HCT116 (cell line): ENCODE results near the gene POLR2H. TPM values are rescaled to one million over a fixed set of nuclear protein-coding genes. Genes with fewer than 3 reads are reported as not detected.

Experiments used
- ATAC-seq: fragments of 200-7000 bp; cut with Tn5 transposase; 2 replicates; pipeline ENCODE4 v1.9.1; 2020; ENCODE audit warnings: mild to moderate bottlenecking, moderate library complexity
- BruUV-seq: library from RNA; stranded (reverse); fragments of 400-500 nt; replicated peaks from 2 replicates; lab custom pipeline; 2021; lab: Mats Ljungman, UMichigan
- CTCF ChIA-PET: fragments of 300-600 bp; sonication (Branson Sonifier 250); formaldehyde crosslinking; loops from one replicate; lab custom pipeline; 2021; ENCODE audit warnings: antibody characterized with exemption; lab: Charles Lee
- POLR2A ChIA-PET: fragments of 300-600, 350-600 bp; sonication (Branson Sonifier 250); formaldehyde crosslinking; loops from one replicate; lab custom pipeline; 2021; ENCODE audit warnings: antibody characterized with exemption; lab: Charles Lee
- RAD21 ChIA-PET, 2 experiments: fragments of 300-600 bp; sonication (Branson Sonifier 250); formaldehyde crosslinking; loops; one replicate each; lab custom pipeline; 2023; ENCODE audit warnings: low total read pairs in 2 of 2; ENCODE audit not compliant: uncharacterized antibody in 2 of 2, unreplicated experiment in 2 of 2, low non-redundant PET in 1 of 2; lab: Charles Lee
- DNase-seq: peaks from one replicate; pipeline ENCODE4 v3.0.0-alpha.2; 2010; ENCODE audit warnings: low read depth, low spot score
- H2AFZ ChIP-seq: fragments of 200-600 bp; shearing (Covaris generic), sonication (generic); 2 replicates; pipeline ENCODE4 v1.6.1; 2017; ENCODE audit warnings: low read depth, mixed run types, mixed read lengths, antibody characterized with exemption, low read length; ENCODE audit not compliant: poor library complexity, severe bottlenecking
- H3K27ac ChIP-seq: 2 replicates; pipeline ENCODE4 v1.5.1; 2012; ENCODE audit warnings: low read depth, low read length
- H3K27me3 ChIP-seq: fragments of 200-600 bp; sonication (generic); 2 replicates; pipeline ENCODE4 v1.6.1; 2016; ENCODE audit warnings: mixed run types, low read length, mixed read lengths; ENCODE audit not compliant: insufficient read depth
- H3K36me3 ChIP-seq, 2 experiments: fragments of 200-500 bp in 1 of 2; fragments of 200-600 bp in 1 of 2; sonication (Bioruptor generic) in 1 of 2; sonication (generic) in 1 of 2; 2 replicates each; pipeline versions ENCODE4 v1.5.1 to v1.6.1; 2014 to 2016; ENCODE audit warnings: low read length in 2 of 2, inconsistent platforms in 1 of 2, mixed read lengths in 1 of 2, mixed run types in 1 of 2; ENCODE audit not compliant: insufficient read depth in 2 of 2, control insufficient read depth in 1 of 2
- H3K4me1 ChIP-seq, 2 experiments: fragments of 200-600 bp in 1 of 2; sonication (generic) in 1 of 2; 2 replicates each; pipeline versions ENCODE4 v1.5.1 to v1.6.1; 2012 to 2017; ENCODE audit warnings: low read length in 2 of 2, inconsistent platforms in 1 of 2, mild to moderate bottlenecking in 1 of 2, mixed read lengths in 1 of 2, mixed run types in 1 of 2, moderate library complexity in 1 of 2; ENCODE audit not compliant: insufficient read depth in 2 of 2, control insufficient read depth in 1 of 2
- H3K4me2 ChIP-seq: fragments of 200-600 bp; sonication (generic); 2 replicates; pipeline ENCODE4 v1.6.1; 2017; ENCODE audit warnings: mixed run types, low read length, mixed read lengths
- H3K4me3 ChIP-seq, 2 experiments: fragments of 200-600 bp in 1 of 2; sonication (generic) in 1 of 2; replicated peaks in 1 of 2; 2 replicates each; pipeline ENCODE4 v1.5.1; 2011 to 2016; ENCODE audit warnings: low read length in 2 of 2, control low read depth in 1 of 2, low read depth in 1 of 2, mild to moderate bottlenecking in 1 of 2, mixed read lengths in 1 of 2, mixed run types in 1 of 2
- H3K79me2 ChIP-seq: fragments of 200-600 bp; sonication (generic); 2 replicates; pipeline ENCODE4 v1.6.1; 2017; ENCODE audit warnings: mild to moderate bottlenecking, mixed run types, low read length, moderate library complexity, mixed read lengths; ENCODE audit not compliant: insufficient read depth
- H3K9ac ChIP-seq: fragments of 200-600 bp; sonication (generic); 2 replicates; pipeline ENCODE4 v1.6.1; 2016; ENCODE audit warnings: low read length, mixed read lengths
- H3K9me2 ChIP-seq: fragments of 200-600 bp; sonication (generic), shearing (Covaris generic); 2 replicates; pipeline ENCODE4 v1.6.1; 2017; ENCODE audit warnings: mixed run types, mild to moderate bottlenecking, moderate library complexity; ENCODE audit not compliant: insufficient read depth
- H3K9me3 ChIP-seq, 2 experiments: fragments of 200-500 bp in 1 of 2; fragments of 200-600 bp in 1 of 2; sonication (Bioruptor generic) in 1 of 2; sonication (generic) in 1 of 2; 2 replicates each; pipeline ENCODE4 v1.6.1; 2014 to 2017; ENCODE audit warnings: low read length in 2 of 2, mixed read lengths in 2 of 2, inconsistent platforms in 1 of 2, low read depth in 1 of 2, mild to moderate bottlenecking in 1 of 2, mixed run types in 1 of 2, moderate library complexity in 1 of 2; ENCODE audit not compliant: control insufficient read depth in 1 of 2, insufficient read depth in 1 of 2
- H4K20me1 ChIP-seq: fragments of 200-600 bp; sonication (generic), shearing (Covaris generic); 2 replicates; pipeline ENCODE4 v1.6.1; 2017; ENCODE audit warnings: mixed run types, mild to moderate bottlenecking, moderate library complexity; ENCODE audit not compliant: insufficient read depth
- ATF3 ChIP-seq: IDR thresholded peaks from 2 replicates; pipeline ENCODE4 v1.6.1; 2012
- CEBPB ChIP-seq: IDR thresholded peaks from 2 replicates; pipeline ENCODE4 v1.6.1; 2012; ENCODE audit warnings: low read depth
- ELF1 ChIP-seq: IDR thresholded peaks from 2 replicates; pipeline ENCODE4 v1.6.1; 2012; ENCODE audit warnings: low read depth, borderline replicate concordance
- EZH2 ChIP-seq: fragments of 200-600 bp; sonication (generic); IDR thresholded peaks from 2 replicates; pipeline ENCODE4 v1.6.1; 2017; ENCODE audit warnings: antibody characterized with exemption, mixed run types
- EZH2phosphoT487 ChIP-seq: fragments of 200-600 bp; IDR thresholded peaks from 2 replicates; pipeline ENCODE4 v1.6.1; 2018; ENCODE audit warnings: antibody characterized with exemption, borderline replicate concordance
- FOSL1 ChIP-seq: IDR thresholded peaks from 2 replicates; pipeline ENCODE4 v1.6.1; 2012; ENCODE audit warnings: low read depth
- POLR2A ChIP-seq: IDR thresholded peaks from 2 replicates; pipeline ENCODE4 v1.7.0; 2011; ENCODE audit warnings: borderline replicate concordance; ENCODE audit not compliant: insufficient read depth, insufficient read length; ENCODE audit errors: extremely low read depth
- POLR2AphosphoS5 ChIP-seq: IDR thresholded peaks from 2 replicates; pipeline ENCODE4 v1.6.1; 2011; ENCODE audit warnings: mild to moderate bottlenecking, low read depth, low read length, moderate library complexity
- RAD21 ChIP-seq: IDR thresholded peaks from 2 replicates; pipeline ENCODE4 v1.6.1; 2012; ENCODE audit warnings: low read depth, mild to moderate bottlenecking
- SP1 ChIP-seq: IDR thresholded peaks from 2 replicates; pipeline ENCODE4 v1.6.1; 2012; ENCODE audit warnings: low read depth
- SRF ChIP-seq: IDR thresholded peaks from 2 replicates; pipeline ENCODE4 v1.6.1; 2012; ENCODE audit warnings: low read depth
- YY1 ChIP-seq: IDR thresholded peaks from 2 replicates; pipeline ENCODE4 v1.6.1; 2011; ENCODE audit warnings: low read length, low read depth, moderate library complexity, mild to moderate bottlenecking; ENCODE audit not compliant: insufficient replicate concordance; ENCODE audit errors: extremely low read depth
- ZFX ChIP-seq: fragments of 450-650 bp; IDR thresholded peaks from 2 replicates; pipeline ENCODE4 v1.6.1; 2017
- intact Hi-C: fragments of 100-400 bp; cut with micrococcal nuclease; formaldehyde crosslinking; loops from 2 replicates; pipeline ENCODE4 v1.10.0; 2022
- total RNA-seq: library from RNA; stranded (reverse); gene quantifications from one replicate; pipeline ENCODE4 v1.2.1, GENCODE V29; 2021; ENCODE audit not compliant: unreplicated experiment
- TF ChIP-seq, protein P1 (sequence below): IDR thresholded peaks from 2 replicates; pipeline ENCODE4 v1.6.1; 2012; ENCODE audit warnings: low read depth
- TF ChIP-seq, protein P2 (sequence below), 3 experiments: fragments of 200-600 bp in 1 of 3; sonication (generic) in 1 of 3; IDR thresholded peaks in 2 of 3; conservative IDR thresholded peaks in 1 of 3; 2 replicates each; pipeline ENCODE4 v1.5.1; 2012 to 2017; ENCODE audit warnings: low read depth in 2 of 3, low read length in 2 of 3, antibody characterized with exemption in 1 of 3, borderline replicate concordance in 1 of 3, control low read depth in 1 of 3, mild to moderate bottlenecking in 1 of 3, mixed read lengths in 1 of 3, mixed run types in 1 of 3, moderate library complexity in 1 of 3; ENCODE audit not compliant: insufficient read depth in 1 of 3

Gene POLR2H
- total RNA-seq, 1 experiment from 2014 or later = 156 TPM

DNA sequence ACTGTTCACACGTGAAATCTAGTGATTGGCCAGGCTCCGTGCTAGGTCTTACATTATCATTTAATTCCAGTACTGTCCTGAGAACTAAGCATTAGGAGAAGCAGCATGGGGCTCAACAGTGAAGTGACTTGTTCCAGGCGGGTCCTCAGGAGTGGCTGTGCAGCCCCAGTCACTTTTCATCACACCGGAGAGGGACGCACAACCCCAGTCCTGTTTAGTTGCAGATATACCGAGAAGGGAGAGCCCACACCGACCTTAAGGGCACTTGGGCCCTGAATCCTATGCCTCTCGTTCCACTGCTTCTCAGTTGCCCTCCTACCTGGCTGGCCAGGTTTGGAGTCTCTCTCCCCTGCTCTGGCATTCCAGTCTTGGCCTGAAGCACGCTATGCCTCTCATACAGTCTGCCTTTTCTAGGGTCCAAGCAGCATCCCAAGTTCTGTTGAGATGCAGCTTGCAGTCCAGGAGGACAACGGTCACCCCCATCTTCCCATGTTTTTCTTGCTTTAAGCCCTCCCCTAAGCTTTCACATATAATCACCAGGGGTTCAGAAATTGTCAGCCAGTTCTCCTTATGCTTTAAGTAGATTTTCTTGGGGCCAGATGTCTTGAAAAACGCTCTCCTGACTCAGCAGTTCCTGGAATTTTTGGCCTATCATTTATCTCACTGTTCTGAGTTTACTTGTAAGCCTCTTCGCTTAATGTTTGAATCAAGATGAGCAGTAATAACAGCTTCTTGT lies 14.0 kb upstream of the POLR2H start:
- Histone ChIP-seq H3K4me1 (peaks cover 9 to 14% of the 10 kb centered on the region in 2 experiments), H2AFZ (no peak overlapping the region), H3K9ac (no peak overlapping the region), H3K27ac (no peak overlapping the region), H3K4me2 (no peak overlapping the region), H4K20me1 (no peaks in the 10 kb centered on the region), H3K4me3 (no peak overlapping the region), H3K79me2 (no peaks in the 10 kb centered on the region), H3K9me3 (no peaks in the 10 kb centered on the region), H3K36me3 (peaks cover 5 to 12% of the 10 kb centered on the region in 2 experiments; a peak in 2 of 4 replicates), H3K27me3 (no peaks in the 10 kb centered on the region), H3K9me2 (no peaks in the 10 kb centered on the region)
- ATAC-seq (no peak), DNase-seq (no peak)
- ChIA-PET CTCF (no interaction called here), POLR2A (no interaction called here), RAD21 (no interaction called here)
- TSS peak; percentile 24 for BruUV-seq
- TF ChIP-seq RAD21 (no peak), POLR2AphosphoS5 (0 out of 2 replicates have a peak, but pooled peaks have one; percentile 17)
- intact Hi-C loops = no loop called here

DNA sequence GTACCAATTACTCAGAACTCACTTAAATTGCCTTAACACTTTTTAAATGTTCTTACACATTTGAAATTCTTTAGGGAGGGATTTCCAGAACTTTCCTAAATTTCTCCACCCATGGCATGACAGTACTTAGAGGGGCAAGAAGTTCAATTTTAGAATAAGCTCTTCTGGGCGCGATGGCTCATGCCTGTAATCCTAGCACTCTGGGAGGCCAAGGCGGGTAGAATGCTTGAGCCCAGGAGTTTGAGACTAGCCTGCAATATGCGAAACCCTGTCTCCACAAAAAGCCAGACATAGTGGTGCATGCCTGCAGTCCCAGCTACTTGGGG lies 13.5 kb upstream of the POLR2H start:
- BruUV-seq = no TSS peak
- ChIA-PET RAD21 (no interaction called here), CTCF (no interaction called here)
- TF ChIP-seq EZH2 (no peak), ELF1 (no peak), YY1 (no peak), SRF (no peak), SP1 (no peak), ATF3 (no peak), EZH2phosphoT487 (no peak), POLR2A (no peak), FOSL1 (no peak), RAD21 (no peak), CEBPB (no peak), ZFX (no peak)
- TF ChIP-seq, protein P1, sequence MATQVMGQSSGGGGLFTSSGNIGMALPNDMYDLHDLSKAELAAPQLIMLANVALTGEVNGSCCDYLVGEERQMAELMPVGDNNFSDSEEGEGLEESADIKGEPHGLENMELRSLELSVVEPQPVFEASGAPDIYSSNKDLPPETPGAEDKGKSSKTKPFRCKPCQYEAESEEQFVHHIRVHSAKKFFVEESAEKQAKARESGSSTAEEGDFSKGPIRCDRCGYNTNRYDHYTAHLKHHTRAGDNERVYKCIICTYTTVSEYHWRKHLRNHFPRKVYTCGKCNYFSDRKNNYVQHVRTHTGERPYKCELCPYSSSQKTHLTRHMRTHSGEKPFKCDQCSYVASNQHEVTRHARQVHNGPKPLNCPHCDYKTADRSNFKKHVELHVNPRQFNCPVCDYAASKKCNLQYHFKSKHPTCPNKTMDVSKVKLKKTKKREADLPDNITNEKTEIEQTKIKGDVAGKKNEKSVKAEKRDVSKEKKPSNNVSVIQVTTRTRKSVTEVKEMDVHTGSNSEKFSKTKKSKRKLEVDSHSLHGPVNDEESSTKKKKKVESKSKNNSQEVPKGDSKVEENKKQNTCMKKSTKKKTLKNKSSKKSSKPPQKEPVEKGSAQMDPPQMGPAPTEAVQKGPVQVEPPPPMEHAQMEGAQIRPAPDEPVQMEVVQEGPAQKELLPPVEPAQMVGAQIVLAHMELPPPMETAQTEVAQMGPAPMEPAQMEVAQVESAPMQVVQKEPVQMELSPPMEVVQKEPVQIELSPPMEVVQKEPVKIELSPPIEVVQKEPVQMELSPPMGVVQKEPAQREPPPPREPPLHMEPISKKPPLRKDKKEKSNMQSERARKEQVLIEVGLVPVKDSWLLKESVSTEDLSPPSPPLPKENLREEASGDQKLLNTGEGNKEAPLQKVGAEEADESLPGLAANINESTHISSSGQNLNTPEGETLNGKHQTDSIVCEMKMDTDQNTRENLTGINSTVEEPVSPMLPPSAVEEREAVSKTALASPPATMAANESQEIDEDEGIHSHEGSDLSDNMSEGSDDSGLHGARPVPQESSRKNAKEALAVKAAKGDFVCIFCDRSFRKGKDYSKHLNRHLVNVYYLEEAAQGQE = no peak
- TF ChIP-seq, protein P2, sequence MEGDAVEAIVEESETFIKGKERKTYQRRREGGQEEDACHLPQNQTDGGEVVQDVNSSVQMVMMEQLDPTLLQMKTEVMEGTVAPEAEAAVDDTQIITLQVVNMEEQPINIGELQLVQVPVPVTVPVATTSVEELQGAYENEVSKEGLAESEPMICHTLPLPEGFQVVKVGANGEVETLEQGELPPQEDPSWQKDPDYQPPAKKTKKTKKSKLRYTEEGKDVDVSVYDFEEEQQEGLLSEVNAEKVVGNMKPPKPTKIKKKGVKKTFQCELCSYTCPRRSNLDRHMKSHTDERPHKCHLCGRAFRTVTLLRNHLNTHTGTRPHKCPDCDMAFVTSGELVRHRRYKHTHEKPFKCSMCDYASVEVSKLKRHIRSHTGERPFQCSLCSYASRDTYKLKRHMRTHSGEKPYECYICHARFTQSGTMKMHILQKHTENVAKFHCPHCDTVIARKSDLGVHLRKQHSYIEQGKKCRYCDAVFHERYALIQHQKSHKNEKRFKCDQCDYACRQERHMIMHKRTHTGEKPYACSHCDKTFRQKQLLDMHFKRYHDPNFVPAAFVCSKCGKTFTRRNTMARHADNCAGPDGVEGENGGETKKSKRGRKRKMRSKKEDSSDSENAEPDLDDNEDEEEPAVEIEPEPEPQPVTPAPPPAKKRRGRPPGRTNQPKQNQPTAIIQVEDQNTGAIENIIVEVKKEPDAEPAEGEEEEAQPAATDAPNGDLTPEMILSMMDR (IDR thresholded peaks at IDR 0.05 in 2 of 3, conservative IDR thresholded peaks at IDR 0.05 in 1 of 3; ENCODE audit: borderline replicate concordance in 1 of 3, insufficient read depth in 1 of 3, low read depth in 2 of 3, low read length in 2 of 3) = no peak

More for the DNA sequence above, 13.5 kb upstream of the POLR2H start:
- ATAC-seq = no peak
- H3K27me3 ChIP-seq = no peaks in the 10 kb centered on the region
- intact Hi-C loops = no loop called here
- no peaks in the 10 kb centered on the region for H4K20me1 ChIP-seq
- peaks cover 9 to 14% of the 10 kb centered on the region in 2 experiments for H3K4me1 ChIP-seq
- no peaks in the 10 kb centered on the region for H3K9me3 ChIP-seq
- no peaks in the 10 kb centered on the region for H3K9me2 ChIP-seq
- POLR2A ChIA-PET = no interaction called here
- no peak overlapping the region for H2AFZ ChIP-seq
- no peak for DNase-seq
- H3K79me2 ChIP-seq = no peaks in the 10 kb centered on the region
- H3K9ac ChIP-seq = no peak overlapping the region
- no peak overlapping the region for H3K4me3 ChIP-seq
- no peak overlapping the region for H3K27ac ChIP-seq
- H3K36me3 ChIP-seq = peaks cover 5 to 7% of the 10 kb centered on the region in 2 experiments; a peak in 2 of 4 replicates
- H3K4me2 ChIP-seq = no peak overlapping the region
